Measurements from ENCODE around the gene ZNF384.

The ZNF384 gene

GRCh38 chr12:6694701-6695100 lies 5.5 kb upstream of the ZNF384 start:
- CTCF ChIA-PET: no interaction called here
- no peak for TF ChIP-seq CTCF (conservative IDR thresholded peaks at IDR 0.05; ENCODE audit: low read depth)
- DNase-seq (ENCODE audit: low spot score): no peak
- POLR2A ChIA-PET (ENCODE audit: low non-redundant PET): no interaction called here
- no peak overlapping the region for H3K27ac ChIP-seq

GRCh38 chr12:6693832-6694355 lies 4.7 kb upstream of the ZNF384 start:
- CTCF ChIA-PET: no interaction called here
- POLR2A ChIA-PET (ENCODE audit: low non-redundant PET): no interaction called here
- DNase-seq (ENCODE audit: low spot score): no peak

GRCh38 chr12:6692888-6693287 lies 3.7 kb upstream of the ZNF384 start:
- no peak for TF ChIP-seq CTCF (conservative IDR thresholded peaks at IDR 0.05; ENCODE audit: low read depth)
- CTCF ChIA-PET: no interaction called here
- DNase-seq (ENCODE audit: low spot score): no peak
- H3K27ac ChIP-seq: no peak overlapping the region
- POLR2A ChIA-PET (ENCODE audit: low non-redundant PET): no interaction called here

More at GRCh38 chr12:6693832-6694355, 4.7 kb upstream of the ZNF384 start:
- TF ChIP-seq CTCF (conservative IDR thresholded peaks at IDR 0.05; ENCODE audit: low read depth): no peak
- H3K27ac ChIP-seq: no peak overlapping the region

GRCh38 chr12:6691473-6691872 lies 2.3 kb upstream of the ZNF384 start:
- H3K27ac ChIP-seq: no peak overlapping the region
- ChIA-PET POLR2A (ENCODE audit: low non-redundant PET) (interaction anchor here (0.6 kb wide), 1 partner anchor 98 kb away, joined by 3 read pairs; no protein-coding TSS in a partner anchor), CTCF (no interaction called here)
- TF ChIP-seq CTCF (conservative IDR thresholded peaks at IDR 0.05; ENCODE audit: low read depth): no peak
- DNase-seq (ENCODE audit: low spot score): no peak

GRCh38 chr12:6688543-6688998 lies 604 bp downstream of the ZNF384 start:
- no peak for TF ChIP-seq CTCF (conservative IDR thresholded peaks at IDR 0.05; ENCODE audit: low read depth)
- DNase-seq (ENCODE audit: low spot score): no peak
- POLR2A ChIA-PET (ENCODE audit: low non-redundant PET): interaction anchor here (1.0 to 1.3 kb wide), 3 partner anchors 31 to 75 kb away, joined by 3 to 13 read pairs (median 5); partner anchors contain the start of gene COPS7A
- peak overlapping the region; percentile 94 for H3K27ac ChIP-seq
- CTCF ChIA-PET: interaction anchor here (0.6 to 1.2 kb wide), 3 partner anchors 31 to 138 kb away, joined by 3 to 4 read pairs (median 3); no protein-coding TSS in a partner anchor

- no peak overlapping the region for H3K27ac ChIP-seq
- ChIA-PET POLR2A (ENCODE audit: low non-redundant PET) (no interaction called here), CTCF (interaction anchor here (0.6 to 0.8 kb wide), 5 partner anchors 18 to 135 kb away, joined by 3 to 5 read pairs (median 3); partner anchors contain the start of gene LPAR5)
- TF ChIP-seq CTCF (conservative IDR thresholded peaks at IDR 0.05; ENCODE audit: low read depth): no peak
- no peak for DNase-seq (ENCODE audit: low spot score)
Observed at GRCh38 chr12:6685814-6686213, 3.4 kb downstream of the ZNF384 start.

Measured in RWPE1 (cell line).